Breast epithelium (tissue), 4 donors: Measurements from ENCODE around the gene PHRF1. TPM values are rescaled to one million over a fixed set of nuclear protein-coding genes. Genes with fewer than 3 reads are reported as not detected.
A peak's percentile ranks its signal among the peaks of the same experiment; 100 is the strongest.

Experiments used
- DNase-seq, 2 donors: peaks; one replicate each; pipeline ENCODE4 v3.0.0-alpha.2; 2019; ENCODE audit warnings: low spot score in 2 of 2
- H3K27ac ChIP-seq, 2 donors: fragments of 200-600 bp; sonication (generic) in 1 of 2; one replicate each; pipeline ENCODE4 v1.5.1; 2016 to 2019; ENCODE audit warnings: mild to moderate bottlenecking in 1 of 2
- H3K27me3 ChIP-seq, 2 donors: fragments of 200-600 bp; sonication (generic) in 1 of 2; one replicate each; pipeline versions ENCODE4 v1.5.1 to v1.6.0; 2017 to 2019; ENCODE audit warnings: control low read depth in 1 of 2, mild to moderate bottlenecking in 1 of 2
- H3K36me3 ChIP-seq: fragments of 200-600 bp; one replicate; pipeline ENCODE4 v1.5.1; 2019
- H3K4me1 ChIP-seq, 2 donors: fragments of 200-600 bp; sonication (generic); one replicate each; pipeline ENCODE4 v1.5.1; 2016 to 2019; ENCODE audit warnings: control low read depth in 1 of 2
- H3K4me3 ChIP-seq, 3 donors: fragments of 200-600 bp; sonication (generic); 1 replicate in 2 of 3; 2 replicates in 1 of 3; pipeline ENCODE4 v1.5.1; 2016 to 2019; ENCODE audit warnings: mild to moderate bottlenecking in 3 of 3, moderate library complexity in 2 of 3
- H3K9me3 ChIP-seq, 2 donors: fragments of 200-600 bp; sonication (generic) in 1 of 2; one replicate each; pipeline ENCODE4 v1.5.1; 2016 to 2019; ENCODE audit warnings: control low read depth in 1 of 2
- CTCF ChIP-seq, 3 donors: fragments of 450-650 bp; IDR thresholded peaks; one replicate each; pipeline ENCODE4 v1.5.1; 2016 to 2017; ENCODE audit warnings: antibody characterized with exemption in 3 of 3, mild to moderate bottlenecking in 3 of 3, moderate library complexity in 3 of 3
- POLR2A ChIP-seq: fragments of 450-650 bp; IDR thresholded peaks from one replicate; pipeline ENCODE4 v1.6.1; 2016; ENCODE audit warnings: antibody characterized with exemption, mild to moderate bottlenecking, moderate library complexity
- POLR2AphosphoS5 ChIP-seq, 3 donors: sonication (generic); formaldehyde crosslinking; IDR thresholded peaks; one replicate each; pipeline ENCODE4 v1.6.1; 2017; ENCODE audit warnings: antibody characterized with exemption in 3 of 3
- intact Hi-C: fragments of 100-400 bp; cut with DNase I; formaldehyde crosslinking; loops from one replicate; pipeline ENCODE4 v1.15.1; 2023; ENCODE audit warnings: low total_unique reads
- total RNA-seq, 3 donors: library from RNA; depleted of rRNA; stranded (reverse); fragments of >200 nt; gene quantifications; one replicate each; pipeline ENCODE4 v1.1.0, GENCODE V29; 2016

The PHRF1 gene
- total RNA-seq, 3 donors from 2014 or later, result 18.6 to 22.1 (median 21.3) TPM

- Histone ChIP-seq H3K4me3 (peak overlapping the region in 2 of 3 donors; percentile 53 to 77), H3K4me1 (peaks cover 0 to 5% of the 10 kb centered on the region in 2 donors), H3K27me3 (peaks cover 3 to 6% of the 10 kb centered on the region in 2 donors), H3K36me3 (no peaks in the 10 kb centered on the region), H3K9me3 (no peaks in the 10 kb centered on the region), H3K27ac (no peak overlapping the region)
- DNase-seq, result no peak
- intact Hi-C loops, result no loop called here
- TF ChIP-seq POLR2A (no peak), CTCF (IDR thresholded peaks at IDR 0.05) (no peak), POLR2AphosphoS5 (IDR thresholded peaks at IDR 0.05) (peak in 1 of 3 donors; percentile 11)
Measured at GRCh38 chr11:555780-556661, 20.2 kb upstream of the PHRF1 start.

GRCh38 chr11:556662-557256 lies 19.5 kb upstream of the PHRF1 start:
- H3K9me3 ChIP-seq, result no peaks in the 10 kb centered on the region
- intact Hi-C loops, result no loop called here
- no peak overlapping the region for H3K4me3 ChIP-seq
- TF ChIP-seq CTCF (IDR thresholded peaks at IDR 0.05) (no peak), POLR2AphosphoS5 (IDR thresholded peaks at IDR 0.05) (no peak), POLR2A (no peak)
- H3K36me3 ChIP-seq, result no peaks in the 10 kb centered on the region
- H3K27ac ChIP-seq, result no peak overlapping the region
- no peak for DNase-seq
- H3K27me3 ChIP-seq, result peaks cover 3 to 6% of the 10 kb centered on the region in 2 donors
- H3K4me1 ChIP-seq, result peaks cover 0 to 5% of the 10 kb centered on the region in 2 donors

- TF ChIP-seq CTCF (IDR thresholded peaks at IDR 0.05), result no peak
- intact Hi-C loops, result no loop called here
- no peak overlapping the region for H3K4me3 ChIP-seq
- H3K36me3 ChIP-seq, result no peaks in the 10 kb centered on the region
- H3K4me1 ChIP-seq, result peaks cover 0 to 5% of the 10 kb centered on the region in 2 donors
- peaks cover 3 to 6% of the 10 kb centered on the region in 2 donors for H3K27me3 ChIP-seq
- no peak for DNase-seq
- H3K27ac ChIP-seq, result no peak overlapping the region
- H3K9me3 ChIP-seq, result no peaks in the 10 kb centered on the region
Measured at GRCh38 chr11:557328-558132, 18.7 kb upstream of the PHRF1 start.

- TF ChIP-seq POLR2AphosphoS5 (IDR thresholded peaks at IDR 0.05), result no peak
- peaks cover 0 to 3% of the 10 kb centered on the region in 2 donors for H3K27me3 ChIP-seq
Measured at GRCh38 chr11:558503-558902, 17.8 kb upstream of the PHRF1 start.

GRCh38 chr11:559020-559620 lies 17.1 kb upstream of the PHRF1 start:
- intact Hi-C loops, result no loop called here
- Histone ChIP-seq H3K27ac (no peak overlapping the region), H3K4me1 (peaks cover 0 to 5% of the 10 kb centered on the region in 2 donors), H3K36me3 (no peaks in the 10 kb centered on the region), H3K27me3 (peaks cover 0 to 3% of the 10 kb centered on the region in 2 donors), H3K4me3 (no peak overlapping the region), H3K9me3 (no peaks in the 10 kb centered on the region)
- TF ChIP-seq POLR2A, result no peak
- TF ChIP-seq POLR2AphosphoS5 (IDR thresholded peaks at IDR 0.05), result no peak
- TF ChIP-seq CTCF (IDR thresholded peaks at IDR 0.05), result no peak
- DNase-seq, result no peak

More at GRCh38 chr11:558503-558902, 17.8 kb upstream of the PHRF1 start:
- Histone ChIP-seq H3K4me3 (no peak overlapping the region), H3K27ac (no peak overlapping the region), H3K4me1 (peaks cover 0 to 5% of the 10 kb centered on the region in 2 donors), H3K9me3 (no peaks in the 10 kb centered on the region), H3K36me3 (no peaks in the 10 kb centered on the region)
- DNase-seq, result no peak
- intact Hi-C loops, result no loop called here
